Stimulated activated CD8-positive, alpha-beta memory T cell treated with anti-CD3 and anti-CD28 coated beads, Interleukin-2, amount 100 ng/mL, for 1 hour (primary cell): ENCODE data around the gene SYCE3.

ENCODE experiments used
- DNase-seq, 2 donors: peaks; one replicate each; pipeline ENCODE4 v3.0.0-alpha.2; 2020; ENCODE audit warnings: low read depth in 2 of 2

SYCE3 gene

DNA sequence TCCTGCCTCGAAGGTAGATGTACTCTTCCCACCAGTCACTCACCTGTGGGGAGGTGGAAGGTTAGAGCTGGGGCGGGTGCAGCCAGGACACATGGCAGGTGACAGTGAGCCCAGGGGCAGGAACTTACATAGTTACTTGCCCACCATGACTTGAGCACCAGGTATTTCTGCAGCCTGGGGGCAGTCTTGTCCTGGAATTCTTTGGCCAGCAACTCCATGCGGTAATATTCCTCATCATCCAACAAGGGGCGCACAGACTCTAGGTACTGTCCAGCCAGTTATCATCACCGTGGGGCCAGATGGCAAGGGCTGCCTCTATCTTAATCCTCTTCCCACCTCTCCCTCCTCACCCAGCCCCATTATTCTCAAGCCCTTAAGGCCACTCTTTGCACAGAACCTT lies 13.4 kb upstream of the SYCE3 start:
- DNase-seq = no peak

DNA sequence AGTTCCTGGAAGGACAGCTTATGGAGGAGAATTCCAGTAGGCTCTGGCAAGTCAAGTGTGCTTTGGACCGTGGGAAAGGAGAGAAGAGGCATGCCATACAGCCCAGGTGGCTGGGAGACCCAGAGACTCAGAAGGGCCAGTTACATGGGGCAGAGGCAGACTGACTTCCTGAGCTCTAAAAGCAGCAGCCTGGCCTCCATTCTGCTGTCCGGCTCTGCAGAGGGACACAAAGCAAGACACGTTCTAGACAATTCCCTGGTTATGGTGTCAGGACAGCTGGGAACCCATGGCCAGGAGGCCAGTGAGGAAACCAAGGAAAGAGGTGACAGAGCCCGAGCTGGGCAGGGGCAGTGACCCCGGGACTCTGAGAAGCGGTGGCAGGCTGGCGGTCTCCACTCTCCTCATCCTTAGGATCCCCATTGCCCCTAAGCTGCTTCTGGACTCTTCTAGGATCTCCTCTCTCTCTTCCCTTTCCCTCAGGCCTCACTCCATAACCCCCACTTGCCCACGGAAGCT lies 12.8 kb upstream of the SYCE3 start:
- no peak for DNase-seq

DNA sequence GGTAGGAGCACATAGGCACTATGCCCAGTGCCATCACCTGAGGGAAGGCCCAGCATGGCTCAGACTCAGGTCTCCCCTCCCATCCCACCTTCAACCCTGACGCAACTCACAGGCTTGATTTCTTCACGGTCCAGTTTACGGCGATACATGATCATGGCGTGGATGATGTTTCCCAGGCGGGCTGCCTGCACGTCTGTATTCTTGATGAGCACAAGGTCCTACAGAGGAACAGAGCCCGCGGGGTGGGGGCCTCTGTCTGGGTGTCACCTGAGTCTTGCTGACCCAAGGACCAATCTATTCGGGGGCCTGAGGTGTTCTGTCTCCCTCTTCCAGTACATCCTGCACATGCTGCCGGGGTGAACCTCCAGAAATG lies 11.7 kb upstream of the SYCE3 start:
- DNase-seq = no peak

DNA sequence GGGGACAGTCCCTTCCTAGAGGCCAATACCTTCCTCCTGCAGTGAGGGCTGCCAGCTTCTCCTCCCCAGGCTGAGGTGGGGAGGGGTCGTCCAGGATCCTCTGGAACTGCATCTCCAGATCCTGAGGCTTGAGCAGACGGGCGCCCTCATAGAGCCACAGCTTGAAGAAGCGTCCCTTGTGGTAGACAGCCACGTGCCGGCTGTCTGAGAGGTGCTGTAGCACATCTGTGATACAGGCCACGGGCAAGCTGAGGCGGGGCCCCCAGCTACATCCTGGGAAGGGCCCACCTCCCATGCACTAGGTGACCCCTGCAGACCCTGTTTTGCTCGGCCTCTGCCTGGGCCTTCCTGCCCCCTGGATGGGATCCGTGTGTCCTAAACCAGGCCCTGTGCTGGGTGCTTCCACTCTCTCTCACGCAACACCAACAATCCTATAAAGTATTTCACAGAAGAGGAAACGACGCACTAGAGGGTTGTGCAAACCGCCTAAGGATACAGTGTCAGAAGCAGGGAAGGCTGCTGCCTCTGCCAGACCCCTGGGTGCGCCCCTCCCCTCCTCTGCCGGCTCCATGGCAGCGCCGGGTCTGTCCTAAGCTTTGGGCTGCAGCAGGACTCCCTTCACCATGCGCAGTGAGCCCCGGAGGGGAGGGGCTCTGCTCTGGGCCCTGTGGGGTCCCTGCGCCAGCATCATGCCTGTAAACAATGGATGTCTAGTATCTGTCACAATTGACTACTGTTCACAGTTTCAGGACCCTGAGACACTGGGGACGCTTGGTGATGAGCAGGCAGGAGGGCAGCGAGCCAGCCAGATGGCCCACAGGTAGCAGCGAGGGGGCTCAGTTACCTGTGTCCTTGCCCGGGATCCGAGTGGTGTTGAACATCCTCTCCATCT lies 11.0 kb upstream of the SYCE3 start:
- DNase-seq = no peak

DNA sequence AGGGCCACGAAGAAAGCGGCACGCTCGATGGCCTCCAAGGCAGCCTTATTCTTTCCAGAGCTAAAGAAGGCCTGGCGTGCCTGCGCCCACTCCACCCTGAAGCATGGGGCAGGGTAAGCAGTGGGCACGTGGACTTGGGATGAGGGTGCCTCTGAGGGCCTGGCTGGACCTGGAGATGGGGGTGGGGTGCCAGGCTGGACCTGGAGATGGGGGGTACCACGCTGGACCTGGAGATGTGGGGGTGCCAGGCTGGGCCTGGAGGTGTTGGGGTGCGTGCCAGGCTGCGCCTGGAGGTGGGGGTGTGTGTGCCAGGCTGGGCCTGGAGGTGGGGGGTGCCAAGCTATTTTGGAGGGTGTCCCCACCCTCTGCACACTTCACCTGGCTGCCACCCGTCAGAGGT lies 10.2 kb upstream of the SYCE3 start:
- no peak for DNase-seq

DNA sequence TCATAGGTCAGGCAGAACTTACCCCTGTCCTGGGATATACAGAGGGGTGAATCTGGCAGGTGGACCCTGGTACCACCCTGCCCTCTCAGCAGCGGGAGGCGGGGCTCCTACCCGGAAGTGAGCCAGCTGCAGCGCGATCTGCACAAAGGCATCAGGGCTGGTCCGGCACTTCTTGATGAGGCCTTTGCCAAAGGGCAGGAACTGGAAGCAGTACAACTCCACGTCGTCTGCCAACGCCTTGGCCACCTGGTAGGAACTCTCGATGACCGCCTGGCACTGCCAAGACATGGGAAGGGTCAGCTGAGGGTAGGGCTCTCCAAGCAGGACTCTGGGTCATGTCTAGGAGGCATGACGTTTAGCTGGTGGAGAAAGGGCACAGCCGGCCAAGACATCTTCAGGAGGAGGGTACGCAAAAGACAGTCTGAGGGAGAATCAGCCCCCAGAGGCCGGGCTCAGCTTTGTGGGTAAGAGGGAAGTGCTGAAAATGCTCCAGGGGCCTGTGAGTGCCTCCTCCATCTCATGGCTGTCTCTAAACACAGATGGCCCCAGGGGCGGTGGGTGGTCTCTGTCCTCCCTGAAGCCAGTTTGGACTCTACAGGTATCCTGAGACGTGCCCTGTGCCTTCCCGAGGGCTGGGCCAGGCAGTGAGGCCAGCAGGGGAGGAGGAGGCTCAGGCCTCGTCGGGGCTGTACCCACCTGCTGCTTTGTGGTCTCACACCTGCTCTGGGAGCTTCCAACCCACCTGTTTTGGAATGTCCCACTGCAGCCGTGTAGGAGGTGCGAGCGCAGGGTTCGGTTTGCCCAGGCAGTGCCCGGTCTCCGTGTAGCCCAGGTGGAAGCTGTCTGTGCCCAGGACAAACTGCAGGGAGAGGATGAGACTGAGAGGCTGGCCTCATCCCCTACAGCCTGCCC lies 8.8 kb upstream of the SYCE3 start:
- DNase-seq = no peak

DNA sequence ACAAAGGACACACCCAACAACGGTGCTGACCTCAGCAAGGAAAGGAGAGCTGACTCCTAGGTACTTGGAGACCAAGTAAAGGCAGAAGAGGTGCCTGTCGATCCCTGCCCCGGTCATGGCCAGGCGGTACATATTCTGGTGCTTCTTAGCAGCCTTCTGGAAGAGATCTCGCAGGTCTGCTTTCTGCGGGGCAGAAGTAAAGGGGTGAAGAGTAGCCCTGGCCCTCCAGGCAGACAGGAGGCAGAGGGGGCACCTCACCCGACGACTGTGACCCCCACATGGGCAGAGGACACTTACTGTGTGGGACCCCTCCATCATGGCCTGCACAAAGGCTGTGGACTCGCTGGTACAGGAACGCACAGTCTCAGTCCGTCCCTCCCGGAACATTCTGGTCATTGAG lies 8.1 kb upstream of the SYCE3 start:
- no peak for DNase-seq

DNA sequence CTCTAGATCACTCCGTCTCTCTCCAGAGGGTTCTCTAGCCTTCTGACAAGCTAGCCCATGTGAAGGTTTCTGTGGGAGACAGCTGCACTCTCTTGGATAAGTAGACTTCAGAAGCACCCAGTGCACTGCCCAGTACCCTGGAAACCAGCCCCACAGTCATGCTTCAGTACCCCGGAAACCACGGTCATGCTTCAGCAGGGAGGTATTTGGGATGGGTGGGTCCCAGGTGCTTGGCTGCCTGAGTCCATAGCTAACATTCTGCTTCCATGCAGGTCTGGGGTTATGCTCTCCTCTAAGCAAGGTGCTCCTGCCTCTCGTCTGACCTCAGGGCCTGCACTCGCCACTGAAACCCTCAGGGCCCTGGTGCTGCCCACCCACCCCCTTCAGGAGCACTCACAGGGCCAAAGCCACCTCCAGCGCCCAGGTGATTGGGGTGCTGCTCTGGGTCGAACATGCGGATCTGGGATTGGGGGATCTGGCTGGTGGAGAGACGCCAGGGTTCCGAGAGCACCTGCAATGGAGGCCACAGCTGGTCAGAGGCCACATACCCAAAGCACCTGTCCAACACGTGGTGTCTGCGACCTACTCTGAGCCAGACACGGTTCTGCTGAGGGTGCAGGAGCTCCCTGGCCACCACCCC lies 7.3 kb upstream of the SYCE3 start:
- DNase-seq = no peak

DNA sequence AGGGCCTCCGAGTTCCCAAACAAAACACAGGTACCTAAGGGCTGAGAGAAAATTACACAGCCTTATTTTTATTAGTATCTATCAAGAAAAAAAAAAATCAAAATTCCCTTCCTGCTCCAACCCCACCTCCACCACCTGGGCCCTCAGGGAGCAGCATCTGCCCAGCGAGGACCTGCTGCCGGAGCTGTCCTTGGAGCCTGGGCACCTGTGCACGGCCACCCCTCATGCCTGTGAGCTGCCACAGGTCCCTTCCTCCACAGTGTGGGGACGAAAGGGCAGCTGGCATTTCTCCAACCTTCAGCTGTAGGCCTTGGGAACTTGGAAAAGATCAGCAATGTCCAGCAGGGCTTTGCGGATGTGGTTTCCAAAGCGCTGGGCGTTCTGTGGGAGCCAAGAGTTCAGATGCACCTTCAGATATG lies 6.3 kb upstream of the SYCE3 start:
- no peak for DNase-seq

DNA sequence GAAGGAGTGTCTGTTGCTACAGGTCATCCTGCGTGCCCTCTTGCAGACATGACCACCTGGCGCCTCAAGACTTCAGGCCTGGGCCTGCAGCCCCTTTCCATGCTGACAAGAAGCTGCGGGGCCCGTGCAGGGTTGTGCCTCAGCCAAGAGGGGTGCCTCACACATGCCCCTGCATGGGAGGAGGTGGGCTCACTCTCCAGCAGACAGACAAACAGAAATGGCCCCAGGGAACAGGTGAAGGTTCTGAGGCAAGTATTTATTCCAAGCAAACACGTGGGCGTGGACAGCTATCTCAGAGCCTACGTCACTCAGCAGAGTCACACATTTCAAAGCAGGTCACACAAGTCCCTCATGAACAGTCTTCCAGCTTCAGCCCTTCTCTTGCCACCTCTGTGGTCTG lies 5.9 kb upstream of the SYCE3 start:
- DNase-seq = no peak

DNA sequence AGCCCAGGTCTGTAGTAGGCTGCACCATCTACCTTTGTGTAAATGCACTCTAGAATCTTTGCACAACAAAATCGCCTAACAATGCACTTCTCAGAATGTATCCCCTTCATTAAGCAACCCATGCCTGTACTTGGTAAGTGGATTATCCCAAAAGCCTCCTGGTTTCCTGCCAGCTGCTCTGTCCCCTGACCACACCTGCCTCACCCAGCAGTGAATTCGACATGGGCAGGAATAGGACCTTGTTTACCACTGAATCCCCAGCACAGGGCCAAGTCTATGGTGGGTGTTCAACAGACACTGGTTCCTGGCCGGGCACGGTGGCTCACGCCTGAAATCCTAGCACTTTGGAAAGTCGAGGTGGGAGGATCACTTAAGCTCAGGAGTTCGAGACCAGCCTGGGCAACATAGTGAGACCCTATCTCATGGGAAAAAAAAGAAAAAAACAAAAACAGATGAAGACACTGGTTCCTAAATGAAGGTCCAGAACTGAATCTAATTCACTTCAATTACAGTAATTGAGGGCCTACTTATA lies 5.1 kb upstream of the SYCE3 start:
- DNase-seq = no peak

DNA sequence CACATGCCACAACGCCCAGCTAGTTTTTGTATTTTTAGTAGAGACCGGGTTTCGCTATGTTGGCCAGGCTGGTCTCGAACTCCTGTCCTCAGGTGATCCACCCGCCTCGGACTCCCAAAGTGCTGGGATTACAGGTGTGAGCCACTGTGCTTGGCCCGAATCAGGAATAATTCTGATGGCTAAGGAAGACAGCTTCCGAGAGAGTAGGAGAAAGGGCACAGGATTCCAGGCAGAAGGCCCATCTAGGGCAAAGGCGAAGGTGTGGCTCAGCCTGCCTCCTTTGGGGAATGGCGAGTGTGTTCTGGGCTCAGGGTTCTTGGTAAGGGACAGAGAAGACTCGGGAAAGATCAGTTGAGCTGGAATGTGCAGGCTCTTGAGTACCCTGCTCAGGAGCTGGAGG lies 1.6 kb upstream of the SYCE3 start:
- no peak for DNase-seq

DNA sequence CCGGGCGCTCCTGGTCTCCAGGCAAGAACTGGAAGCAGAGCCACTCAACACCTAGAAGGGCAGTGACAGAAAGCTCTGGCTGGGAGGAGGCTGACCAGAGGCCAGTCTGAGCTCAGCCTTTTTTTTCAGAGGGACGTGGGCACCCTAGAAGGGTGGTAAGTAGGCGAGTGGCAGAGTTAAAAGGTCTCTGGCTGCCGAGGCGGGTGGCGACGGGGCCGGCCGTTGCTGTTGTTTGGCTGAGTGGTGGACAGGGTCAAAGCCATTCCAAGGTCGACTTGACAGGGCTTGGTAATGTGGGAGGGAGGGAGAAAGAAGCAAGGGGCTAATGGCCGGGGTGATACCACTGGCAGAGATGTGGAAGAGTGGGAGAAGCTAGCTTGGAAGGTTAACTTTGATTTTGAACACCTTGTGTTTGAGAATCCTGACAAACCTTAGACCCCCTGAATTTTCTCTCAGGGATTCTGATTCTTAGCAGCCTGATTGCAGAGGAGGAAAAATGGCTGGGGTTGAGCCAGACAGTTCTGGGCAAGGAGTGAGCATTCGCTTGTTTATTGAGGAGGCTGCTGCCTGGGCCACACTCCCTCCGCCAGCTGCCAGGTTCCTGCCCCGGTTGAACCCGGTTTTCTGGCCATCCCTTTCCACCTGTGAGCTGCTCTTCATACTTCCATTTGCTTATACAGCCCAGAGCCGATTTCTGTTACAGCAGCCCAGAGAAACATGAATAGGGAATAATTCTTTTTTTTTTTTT lies 868 bp upstream of the SYCE3 start:
- DNase-seq = no peak

DNA sequence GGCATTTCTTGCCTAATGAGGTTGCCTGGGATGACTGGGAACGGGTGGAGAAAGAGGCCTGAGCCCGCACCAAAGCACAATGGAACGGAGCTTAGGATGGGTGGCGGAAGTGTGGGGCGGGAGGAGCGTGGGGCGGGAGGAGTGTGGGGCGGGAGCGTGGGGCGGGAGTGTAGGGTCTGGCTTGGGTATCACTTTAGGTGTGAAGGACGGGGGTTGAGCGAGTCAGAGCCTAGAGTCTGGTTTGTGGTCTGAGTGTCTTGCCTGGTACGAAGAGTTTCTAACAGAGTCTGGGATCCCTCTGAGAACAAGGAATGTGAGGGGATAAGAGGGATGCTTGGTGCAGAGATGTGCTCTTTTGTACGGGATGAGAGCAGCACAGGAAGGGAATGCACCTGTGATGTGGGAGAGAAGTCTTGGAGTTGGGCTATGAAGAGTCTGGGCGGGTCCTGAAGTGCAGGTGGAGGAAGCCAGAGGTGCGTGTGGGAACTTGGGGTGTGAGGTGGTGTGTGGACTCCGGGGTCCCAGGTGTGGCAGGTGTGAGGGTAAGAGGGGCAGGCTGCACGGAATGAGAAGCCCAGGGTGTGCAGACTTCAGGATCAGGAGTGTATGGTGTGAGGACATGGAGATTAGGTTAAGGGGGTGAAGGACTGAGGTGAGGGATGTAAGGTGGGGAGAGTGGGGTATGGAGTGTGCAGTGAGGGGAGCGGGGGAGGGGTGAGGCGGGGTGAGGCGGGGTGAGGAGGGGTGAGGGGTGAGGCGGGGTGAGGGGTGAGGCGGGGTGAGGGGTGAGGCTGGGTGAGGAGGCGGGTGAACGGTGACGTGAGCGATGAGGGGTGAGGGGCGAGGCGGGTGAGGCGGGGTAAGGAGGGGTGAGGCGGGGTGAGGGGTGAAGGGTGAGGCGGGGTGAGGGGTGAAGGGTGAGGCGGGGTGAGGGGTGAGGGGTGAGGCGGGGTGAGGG lies 1.0 kb downstream of the SYCE3 start:
- no peak for DNase-seq

DNA sequence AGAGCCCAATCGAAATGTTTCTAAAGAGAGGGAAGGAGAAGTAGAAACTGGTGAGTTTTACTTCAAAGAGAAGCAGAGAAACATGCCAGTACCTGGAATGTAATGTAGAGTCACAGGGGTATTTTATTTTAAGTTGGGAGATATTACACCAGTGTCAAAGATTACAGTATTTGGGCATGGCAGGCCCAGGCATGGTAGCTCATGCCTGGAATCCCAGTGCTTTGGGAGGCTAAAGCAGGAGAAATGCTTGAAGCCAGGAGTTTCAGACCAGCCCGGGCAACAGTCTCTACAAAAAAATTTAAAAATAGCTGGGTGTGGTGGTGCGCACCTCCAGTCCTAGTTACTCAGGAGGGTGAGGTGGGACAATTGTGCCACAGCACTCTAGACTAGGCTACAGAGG lies 2.7 kb downstream of the SYCE3 start:
- DNase-seq = no peak

DNA sequence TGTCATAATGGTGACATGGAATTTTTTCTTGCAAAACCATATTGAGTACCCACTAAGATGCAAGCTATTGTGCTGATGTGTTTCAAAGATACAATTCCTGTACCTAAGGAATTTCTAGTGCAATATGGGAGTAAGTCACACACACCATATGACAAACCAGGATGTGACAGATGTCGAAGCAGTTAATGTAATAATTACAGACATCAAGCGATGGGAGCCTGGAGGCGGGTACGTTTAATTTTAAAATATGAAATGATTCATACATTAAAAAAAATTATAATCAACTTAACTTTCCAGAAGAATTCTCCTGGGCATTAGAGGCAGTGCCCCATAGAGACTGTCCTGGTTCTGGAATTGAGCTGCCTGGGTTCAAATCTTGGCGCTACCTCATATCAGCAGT lies 6.0 kb downstream of the SYCE3 start:
- DNase-seq = no peak

DNA sequence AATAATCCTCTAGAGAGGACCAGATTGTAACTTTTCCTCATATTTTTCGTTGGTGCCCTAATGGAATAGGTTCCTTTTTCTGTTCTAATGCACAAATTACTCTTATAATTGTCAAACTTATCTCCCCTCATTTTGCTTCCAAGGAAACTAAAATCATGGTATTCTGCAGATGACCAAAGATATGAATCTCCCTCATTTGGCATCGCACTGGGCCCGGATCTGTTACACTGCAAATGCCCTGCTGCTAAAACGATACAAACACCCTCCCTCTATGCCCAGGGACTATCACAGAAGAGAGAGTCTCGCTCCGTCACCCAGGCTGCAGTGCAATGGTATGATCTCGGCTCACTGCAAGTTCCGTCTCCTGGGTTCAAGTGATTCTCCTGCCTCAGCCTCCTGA lies 9.4 kb downstream of the SYCE3 start:
- no peak for DNase-seq

DNA sequence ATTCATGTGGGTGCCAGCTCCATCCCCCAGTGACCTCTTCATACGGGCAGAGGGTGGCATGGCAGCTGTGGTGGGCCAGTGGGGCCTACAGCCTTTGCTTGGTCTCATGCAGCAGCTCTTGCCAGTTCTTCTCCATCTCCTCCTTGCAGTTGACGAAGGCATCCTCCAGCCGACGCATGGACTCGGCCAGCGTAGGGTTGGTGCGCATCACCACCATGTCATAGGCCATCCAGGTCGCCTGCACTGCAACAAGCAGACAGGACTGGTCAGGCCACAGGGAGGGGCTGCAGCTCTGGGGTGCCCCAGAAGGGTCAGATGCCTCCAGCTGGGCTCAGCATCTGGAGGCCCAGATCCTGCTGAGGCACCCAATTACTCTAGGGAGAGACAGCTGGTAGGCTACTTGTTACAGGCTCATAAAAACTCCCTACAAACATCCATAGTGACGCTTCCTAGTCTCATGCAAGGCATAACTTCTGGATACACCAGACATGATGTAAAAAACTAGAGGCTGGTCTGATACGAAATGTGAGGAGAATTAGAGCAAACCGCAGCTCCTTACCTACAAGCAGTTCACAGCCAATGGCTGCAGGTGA lies 11.5 kb downstream of the SYCE3 start:
- no peak for DNase-seq

DNA sequence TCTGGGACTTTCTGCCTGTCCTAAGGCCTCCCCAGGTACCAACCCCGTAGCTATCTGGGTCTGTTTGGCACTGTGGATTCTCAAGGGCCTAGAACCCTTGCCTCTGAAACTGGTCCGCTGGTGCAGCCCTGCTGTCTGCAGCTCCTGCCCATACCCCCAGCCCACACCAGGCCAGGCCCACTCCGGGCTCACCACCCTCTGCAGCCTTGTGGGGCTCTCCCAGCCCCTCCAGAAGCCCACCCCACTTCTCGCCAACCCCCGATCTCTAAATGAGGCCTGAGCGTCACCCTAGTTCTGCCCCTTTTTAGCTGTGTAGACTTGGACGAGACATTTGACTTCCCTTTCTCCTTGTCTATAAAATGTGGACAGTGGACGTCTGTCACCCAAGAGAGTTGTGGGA lies 12.3 kb downstream of the SYCE3 start:
- no peak for DNase-seq
